HEK293 (cell line): ENCODE results near the gene SRI.

Experiments used
- CTCF ChIA-PET: fragments of 350-600 bp; formaldehyde crosslinking; extraction: SDS; loops from one replicate; lab custom pipeline; 2021; ENCODE audit warnings: antibody characterized with exemption; lab: Yijun Ruan, JAX
- POLR2A ChIA-PET: fragments of 300-600 bp; formaldehyde crosslinking; extraction: SDS; loops from one replicate; lab custom pipeline; 2020; ENCODE audit warnings: antibody characterized with exemption, inconsistent platforms; lab: Yijun Ruan, JAX
- H3K27ac ChIP-seq: fragments of 200-500 bp; sonication (Bioruptor generic); 2 replicates; pipeline ENCODE4 v1.5.1; 2014; ENCODE audit warnings: low read depth, low read length, control low read depth, inconsistent platforms; ENCODE audit errors: extremely low read depth
- H3K36me3 ChIP-seq, 2 experiments: fragments of 200-500 bp in 1 of 2; sonication (Bioruptor generic) in 1 of 2; 1 replicate in 1 of 2; 2 replicates in 1 of 2; pipeline ENCODE4 v1.5.1; 2014 to 2017; ENCODE audit warnings: inconsistent platforms in 2 of 2, low read length in 2 of 2; ENCODE audit not compliant: control insufficient read depth in 2 of 2, insufficient read depth in 1 of 2
- H3K4me1 ChIP-seq: fragments of 200-500 bp; sonication (Bioruptor generic); 2 replicates; pipeline ENCODE4 v1.5.1; 2014; ENCODE audit warnings: mild to moderate bottlenecking, low read length, inconsistent platforms; ENCODE audit not compliant: control insufficient read depth, insufficient read depth
- H3K4me3 ChIP-seq: 2 replicates; pipeline ENCODE4 v1.5.1; 2011; ENCODE audit warnings: low read depth, mild to moderate bottlenecking, control low read depth, low read length, moderate library complexity
- H3K9me3 ChIP-seq: fragments of 200-500 bp; sonication (Bioruptor generic); 2 replicates; pipeline ENCODE4 v1.5.1; 2014; ENCODE audit warnings: low read depth, low read length, inconsistent platforms; ENCODE audit not compliant: control insufficient read depth, insufficient read depth
- BCL11A ChIP-seq: fragments of 450-650 bp; formaldehyde crosslinking; IDR thresholded peaks from 2 replicates; pipeline ENCODE4 v1.5.1; 2016; ENCODE audit warnings: low read depth, missing biosample characterization, missing genetic modification characterization
- MEIS1 ChIP-seq: sonication (generic); formaldehyde crosslinking; IDR thresholded peaks from 2 replicates; pipeline ENCODE4 v1.8.1; 2022; ENCODE audit warnings: missing genetic modification reagents, mild to moderate bottlenecking, borderline replicate concordance
- ZBTB20 ChIP-seq: fragments of 450-650 bp; formaldehyde crosslinking; IDR thresholded peaks from 2 replicates; pipeline ENCODE4 v1.5.1; 2016; ENCODE audit warnings: missing biosample characterization, missing genetic modification characterization
- ZNF248 ChIP-seq: fragments of 450-650 bp; formaldehyde crosslinking; IDR thresholded peaks from 2 replicates; pipeline ENCODE4 v1.5.1; 2017; ENCODE audit warnings: missing biosample characterization, missing genetic modification characterization
- ZNF354C ChIP-seq: fragments of 450-650 bp; formaldehyde crosslinking; IDR thresholded peaks from 2 replicates; pipeline ENCODE4 v1.5.1; 2016; ENCODE audit warnings: missing biosample characterization, missing genetic modification characterization, low read depth, borderline replicate concordance
- ZNF394 ChIP-seq: fragments of 450-650 bp; formaldehyde crosslinking; IDR thresholded peaks from 2 replicates; pipeline ENCODE4 v1.5.1; 2016; ENCODE audit warnings: missing biosample characterization, missing genetic modification characterization, mild to moderate bottlenecking, moderate library complexity, borderline replicate concordance
- ZNF544 ChIP-seq: fragments of 450-650 bp; formaldehyde crosslinking; IDR thresholded peaks from 2 replicates; pipeline ENCODE4 v1.5.0; 2017; ENCODE audit warnings: missing biosample characterization, missing genetic modification characterization
- ZNF558 ChIP-seq: fragments of 450-650 bp; formaldehyde crosslinking; IDR thresholded peaks from 2 replicates; pipeline ENCODE4 v1.5.1; 2016; ENCODE audit warnings: missing biosample characterization, missing genetic modification characterization
- ZNF791 ChIP-seq: fragments of 450-650 bp; formaldehyde crosslinking; IDR thresholded peaks from 2 replicates; pipeline ENCODE4 v1.5.1; 2016; ENCODE audit warnings: missing biosample characterization, missing genetic modification characterization
- TF ChIP-seq, protein P1 (sequence below): fragments of 450-650 bp; formaldehyde crosslinking; IDR thresholded peaks from 2 replicates; pipeline ENCODE4 v1.5.1; 2017; ENCODE audit warnings: missing biosample characterization, missing genetic modification characterization
- TF ChIP-seq, protein P2 (sequence below): fragments of 450-650 bp; formaldehyde crosslinking; IDR thresholded peaks from 2 replicates; pipeline ENCODE4 v1.5.1; 2017; ENCODE audit warnings: missing biosample characterization, mild to moderate bottlenecking, missing genetic modification characterization, moderate library complexity

SRI gene

DNA sequence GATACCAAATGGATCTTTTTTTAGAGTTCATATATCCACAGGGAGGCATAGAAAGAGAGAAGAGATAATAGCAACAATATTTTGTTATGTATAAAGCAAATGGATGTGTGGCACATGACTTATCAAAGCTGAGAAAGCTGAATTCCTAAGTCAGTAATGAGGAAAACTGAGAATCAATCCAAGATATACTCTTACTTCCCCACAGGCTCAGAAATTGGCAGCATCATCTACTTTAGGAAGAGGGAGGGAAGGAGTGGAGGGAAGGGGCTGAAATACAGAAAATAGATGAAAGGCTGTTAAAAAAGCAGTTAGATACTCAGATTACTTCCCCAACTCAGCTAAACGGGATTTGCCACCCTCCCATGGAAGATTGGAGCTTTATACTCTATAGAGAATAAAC lies 63.5 kb downstream of the SRI start (continued):
- TF ChIP-seq ZNF354C (tag by site-specific recombination) = no peak

DNA sequence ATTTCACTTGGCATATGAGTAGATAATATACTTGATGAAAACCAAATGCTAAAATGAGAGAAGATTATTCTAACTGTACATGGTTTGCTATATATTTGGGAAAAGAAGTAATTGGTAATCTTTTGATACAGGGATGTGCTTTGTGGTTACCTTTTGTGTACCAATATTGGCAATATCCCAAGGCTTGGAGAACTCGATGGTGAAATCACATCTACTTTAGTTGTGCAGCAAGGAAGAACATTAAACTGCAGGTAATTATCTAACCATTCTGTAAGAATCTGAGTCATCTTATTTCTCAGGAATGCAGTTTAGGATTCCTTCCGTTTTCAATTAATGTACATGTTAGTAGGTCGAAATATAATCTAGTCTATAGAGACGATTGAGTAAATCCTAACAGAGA lies 64.1 kb downstream of the SRI start:
- no peaks in the 10 kb centered on the region for H3K36me3 ChIP-seq
- CTCF ChIA-PET = no interaction called here
- POLR2A ChIA-PET = no interaction called here
- no peaks in the 10 kb centered on the region for H3K4me1 ChIP-seq
- H3K27ac ChIP-seq = no peak overlapping the region
- no peak overlapping the region for H3K4me3 ChIP-seq
- no peaks in the 10 kb centered on the region for H3K9me3 ChIP-seq
- no peak for TF ChIP-seq ZNF558 (tag by site-specific recombination)
- TF ChIP-seq ZNF248 (tag by site-specific recombination) = no peak
- TF ChIP-seq MEIS1 (CRISPR knock-in tag) = no peak
- no peak for TF ChIP-seq ZBTB20 (tag by site-specific recombination)
- no peak for TF ChIP-seq ZNF394
- TF ChIP-seq BCL11A (tag by site-specific recombination) = no peak
- TF ChIP-seq, protein P1, sequence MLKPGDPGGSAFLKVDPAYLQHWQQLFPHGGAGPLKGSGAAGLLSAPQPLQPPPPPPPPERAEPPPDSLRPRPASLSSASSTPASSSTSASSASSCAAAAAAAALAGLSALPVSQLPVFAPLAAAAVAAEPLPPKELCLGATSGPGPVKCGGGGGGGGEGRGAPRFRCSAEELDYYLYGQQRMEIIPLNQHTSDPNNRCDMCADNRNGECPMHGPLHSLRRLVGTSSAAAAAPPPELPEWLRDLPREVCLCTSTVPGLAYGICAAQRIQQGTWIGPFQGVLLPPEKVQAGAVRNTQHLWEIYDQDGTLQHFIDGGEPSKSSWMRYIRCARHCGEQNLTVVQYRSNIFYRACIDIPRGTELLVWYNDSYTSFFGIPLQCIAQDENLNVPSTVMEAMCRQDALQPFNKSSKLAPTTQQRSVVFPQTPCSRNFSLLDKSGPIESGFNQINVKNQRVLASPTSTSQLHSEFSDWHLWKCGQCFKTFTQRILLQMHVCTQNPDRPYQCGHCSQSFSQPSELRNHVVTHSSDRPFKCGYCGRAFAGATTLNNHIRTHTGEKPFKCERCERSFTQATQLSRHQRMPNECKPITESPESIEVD = no peak
- no peak for TF ChIP-seq ZNF354C (tag by site-specific recombination)
- TF ChIP-seq, protein P2, sequence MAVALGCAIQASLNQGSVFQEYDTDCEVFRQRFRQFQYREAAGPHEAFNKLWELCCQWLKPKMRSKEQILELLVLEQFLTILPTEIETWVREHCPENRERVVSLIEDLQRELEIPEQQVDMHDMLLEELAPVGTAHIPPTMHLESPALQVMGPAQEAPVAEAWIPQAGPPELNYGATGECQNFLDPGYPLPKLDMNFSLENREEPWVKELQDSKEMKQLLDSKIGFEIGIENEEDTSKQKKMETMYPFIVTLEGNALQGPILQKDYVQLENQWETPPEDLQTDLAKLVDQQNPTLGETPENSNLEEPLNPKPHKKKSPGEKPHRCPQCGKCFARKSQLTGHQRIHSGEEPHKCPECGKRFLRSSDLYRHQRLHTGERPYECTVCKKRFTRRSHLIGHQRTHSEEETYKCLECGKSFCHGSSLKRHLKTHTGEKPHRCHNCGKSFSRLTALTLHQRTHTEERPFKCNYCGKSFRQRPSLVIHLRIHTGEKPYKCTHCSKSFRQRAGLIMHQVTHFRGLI (tag by site-specific recombination) = no peak
- TF ChIP-seq ZNF544 (tag by site-specific recombination) = no peak
- no peak for TF ChIP-seq ZNF791 (tag by site-specific recombination)
